Right cardiac atrium (tissue), 5 donors: ENCODE results near the gene RPL21. TPM values are rescaled to one million over a fixed set of nuclear protein-coding genes. Genes with fewer than 3 reads are reported as not detected.
"Not testable (repeated sequence)": the region's sequence is repeated elsewhere in the genome, so short reads cannot be mapped to it uniquely, and the experiment has no call there.

Experiments used
- ATAC-seq, 2 donors: fragments of 200-7000 bp; cut with Tn5 transposase; one replicate each; pipeline versions ENCODE4 v1.8.0 to v1.9.1; 2020; ENCODE audit warnings: moderate library complexity in 2 of 2, mild to moderate bottlenecking in 1 of 2
- DNase-seq, 3 donors: peaks; one replicate each; pipeline ENCODE4 v3.0.0-alpha.2; 2020
- H3K27ac ChIP-seq: one replicate; pipeline ENCODE4 v1.5.1; 2013; ENCODE audit warnings: mild to moderate bottlenecking, low read length, control low read depth, moderate library complexity
- H3K27me3 ChIP-seq: one replicate; pipeline ENCODE4 v1.6.1; 2013; ENCODE audit not compliant: control insufficient read depth, insufficient read depth
- H3K4me1 ChIP-seq: one replicate; pipeline ENCODE4 v1.6.1; 2013; ENCODE audit warnings: low read length; ENCODE audit not compliant: control insufficient read depth, insufficient read depth
- H3K4me3 ChIP-seq: one replicate; pipeline ENCODE4 v1.5.1; 2013; ENCODE audit warnings: low read length, control low read depth
- H3K9me3 ChIP-seq: one replicate; pipeline ENCODE4 v1.6.1; 2013; ENCODE audit warnings: low read length; ENCODE audit not compliant: control insufficient read depth
- whole genome bisulfite sequencing: extraction: QIAGEN DNeasy Blood & Tissue Kit; methylation state at CpG from one replicate; pipeline ENCODE4 v1.1.7; 2013; 5-methylcytosine and 5-hydroxymethylcytosine counted together
- intact Hi-C, 4 donors: fragments of 100-400 bp; cut with DNase I; formaldehyde crosslinking; loops; one replicate each; pipeline versions ENCODE4 v1.11.0 to v1.14.0; 2022 to 2023
- polyA plus RNA-seq: library from polyadenylated mRNA; stranded (reverse); fragments of 200-250 nt; gene quantifications from one replicate; pipeline ENCODE4 v1.2.3, GENCODE V29; 2013
- total RNA-seq, 4 donors: library from RNA; stranded (reverse); fragmentation: NEBNext Ultra II Directional; extraction: Animal tissue kit (Norgen Biotek cat#: 25700); gene quantifications; one replicate each; pipeline ENCODE4 v1.2.1, GENCODE V29; 2021
- donor health status: healthy with polysubstance abuse.
- donor health status: DM: no; HTN: yes; CAD: no.
- donor health status: DM: no; HTN: no; CAD: no.
- donor health status: DM: no; HTN: yes; CAD: no; lungs with severe emphysema.
- donor health status: DM: yes; HTN: yes; CAD: no.

Gene RPL21
- total and polyA plus RNA-seq, 5 donors, result 662 to 895 (median 811) TPM

DNA sequence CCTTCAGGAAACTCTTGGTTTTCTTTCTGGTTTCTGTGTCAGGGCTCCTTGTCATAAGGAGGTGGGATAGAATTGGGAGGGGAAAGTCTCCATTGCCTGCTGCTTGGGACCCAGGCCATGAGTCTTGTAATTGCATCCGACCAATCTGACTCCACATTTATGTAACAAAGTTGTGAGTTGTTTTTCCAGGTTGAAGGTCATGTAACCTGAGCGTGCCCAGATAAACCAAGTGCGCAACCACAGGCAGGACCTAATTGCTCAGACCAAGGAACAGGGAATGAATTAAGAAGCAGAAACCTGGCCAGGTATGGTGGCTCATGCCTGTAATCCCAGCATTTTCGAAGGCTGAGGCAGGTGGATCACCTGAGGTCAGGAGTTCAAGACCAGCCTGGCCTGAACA, 37.0 kb downstream of the RPL21 start:
- Histone ChIP-seq H3K27ac (no peak overlapping the region), H3K9me3 (no peaks in the 10 kb centered on the region), H3K4me1 (no peaks in the 10 kb centered on the region), H3K27me3 (no peaks in the 10 kb centered on the region), H3K4me3 (no peak overlapping the region)
- DNase-seq (no peak), ATAC-seq (no peak)
- 91% methylated on average over 4 of the region's 4 CpGs for WGBS
- intact Hi-C loops, result loop anchor here in 1 of 4 donors (5.0 kb wide), 1 partner anchor 46 kb away; no protein-coding TSS in a partner anchor

DNA sequence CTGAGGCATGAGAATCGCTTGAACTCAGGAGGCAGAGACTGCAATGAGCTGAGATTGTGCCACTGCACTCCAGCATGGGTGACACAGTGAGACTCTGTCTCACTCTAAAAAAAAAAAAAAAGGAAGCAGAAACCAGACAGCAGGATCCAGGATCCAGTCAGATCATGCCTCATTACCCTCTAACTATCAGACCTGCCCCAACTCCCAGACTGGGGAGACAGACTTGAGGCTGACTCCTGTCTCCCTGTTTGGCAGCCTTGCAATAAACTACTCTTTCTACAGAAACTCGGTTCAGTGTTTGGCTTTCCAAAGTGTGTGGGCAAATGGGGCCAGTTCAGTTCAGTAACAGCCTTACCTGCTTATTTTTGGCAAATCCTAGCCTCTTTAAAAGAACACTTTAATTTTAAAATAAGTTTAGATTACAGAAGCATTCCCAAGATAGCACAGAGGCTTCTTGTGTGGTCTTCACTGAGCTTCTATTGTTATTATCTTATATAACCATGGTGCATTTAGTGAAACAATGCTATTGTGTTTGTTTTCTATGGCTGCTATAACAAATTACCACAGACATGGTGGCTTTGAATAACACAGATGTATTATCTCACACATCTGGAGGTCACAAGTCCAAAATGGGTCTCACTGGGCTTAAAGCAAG, 37.8 kb downstream of the RPL21 start:
- DNase-seq (no peak), ATAC-seq (no peak)
- Histone ChIP-seq H3K27ac (no peak overlapping the region), H3K27me3 (no peaks in the 10 kb centered on the region), H3K4me1 (no peaks in the 10 kb centered on the region), H3K4me3 (no peak overlapping the region), H3K9me3 (no peaks in the 10 kb centered on the region)
- intact Hi-C loops, result loop anchor here in 1 of 4 donors (5.0 kb wide), 1 partner anchor 47 kb away; no protein-coding TSS in a partner anchor
- WGBS, result 71% methylated on average over 2 of the region's 2 CpGs

DNA sequence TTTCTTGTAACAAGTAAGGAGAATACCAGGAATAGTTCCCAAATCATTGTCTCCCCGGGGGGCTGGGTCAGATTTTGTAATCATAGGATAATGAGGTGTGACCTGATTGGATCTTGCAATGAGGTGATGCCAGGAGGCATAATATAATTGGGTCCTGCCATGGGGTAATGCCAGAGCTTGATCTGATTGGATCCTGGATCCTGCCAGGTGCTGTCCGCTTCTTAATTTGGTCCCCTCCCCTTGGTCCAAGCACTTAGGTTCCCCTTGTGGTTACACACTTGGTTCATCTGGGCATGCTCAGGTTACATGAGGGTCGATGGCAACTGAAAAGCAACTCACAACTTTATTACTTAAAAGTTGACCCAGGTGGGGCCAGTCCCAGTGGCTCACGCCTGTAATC, 39.4 kb downstream of the RPL21 start:
- no peak overlapping the region for H3K4me3 ChIP-seq
- no peak overlapping the region for H3K27ac ChIP-seq
- no peaks in the 10 kb centered on the region for H3K27me3 ChIP-seq
- no peaks in the 10 kb centered on the region for H3K9me3 ChIP-seq
- WGBS, result 88% methylated on average over 4 of the region's 4 CpGs
- intact Hi-C loops, result no loop called here
- ATAC-seq, result no peak
- no peak for DNase-seq
- H3K4me1 ChIP-seq, result no peaks in the 10 kb centered on the region

DNA sequence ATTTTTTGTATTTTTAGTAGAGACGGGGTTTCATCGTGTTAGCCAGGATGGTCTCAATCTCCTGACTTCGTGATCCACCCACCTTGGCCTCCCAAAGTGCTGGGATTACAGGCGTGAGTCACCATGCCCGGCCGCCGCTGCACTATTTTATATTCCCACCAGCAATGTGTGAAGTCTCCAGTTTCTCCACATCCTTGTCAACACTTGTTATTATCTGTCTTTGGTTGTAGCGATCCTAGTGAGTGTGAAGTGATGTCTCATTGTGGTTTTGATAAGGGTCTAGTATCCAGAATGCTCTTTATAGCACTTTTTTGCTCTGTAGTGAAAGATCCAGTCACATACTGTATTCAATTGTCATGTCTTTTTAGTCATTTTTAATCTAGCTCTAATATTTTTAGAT, 40.6 kb downstream of the RPL21 start:
- H3K27me3 ChIP-seq, H3K27ac ChIP-seq, DNase-seq, H3K9me3 ChIP-seq, intact Hi-C loops, H3K4me3 ChIP-seq, H3K4me1 ChIP-seq: not testable (repeated sequence)
- ATAC-seq, result peak in 1 of 2 donors; percentile 22
- 42% methylated on average over 8 of the region's 8 CpGs for WGBS

DNA sequence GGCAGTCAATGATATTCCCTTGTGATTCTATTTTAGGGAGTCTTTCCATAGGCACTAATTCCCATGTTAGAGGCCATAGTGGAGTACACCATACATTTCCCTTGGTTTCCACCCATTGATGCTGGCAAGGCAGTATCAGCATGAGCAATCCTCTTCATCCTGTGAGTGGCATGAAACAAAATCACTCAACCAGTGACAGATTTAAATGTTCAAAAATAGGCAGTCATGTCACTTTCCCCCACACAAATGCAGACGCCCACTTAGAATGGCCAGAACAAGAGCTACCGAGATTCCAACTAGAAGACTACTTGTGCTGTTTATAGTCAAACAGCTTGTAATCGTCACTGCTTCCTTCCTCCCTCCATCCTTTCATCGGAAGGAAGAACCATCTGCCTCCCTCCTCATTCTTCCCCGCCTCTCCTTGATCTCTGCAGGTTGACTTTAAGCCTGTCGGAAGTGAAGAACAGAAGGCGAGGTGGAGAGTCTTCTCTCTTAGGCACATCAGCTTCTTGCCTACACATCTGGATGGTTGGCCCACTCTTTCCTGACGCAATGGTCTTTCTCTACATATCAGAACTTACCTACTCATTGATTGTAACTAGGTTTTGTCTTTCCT, 41.8 kb downstream of the RPL21 start:
- Histone ChIP-seq H3K9me3 (no peaks in the 10 kb centered on the region), H3K27ac (no peak overlapping the region), H3K27me3 (no peaks in the 10 kb centered on the region), H3K4me1 (no peaks in the 10 kb centered on the region), H3K4me3 (no peak overlapping the region)
- ATAC-seq (no peak), DNase-seq (no peak)
- whole genome bisulfite sequencing, result 50% methylated on average over 8 of the region's 8 CpGs
- intact Hi-C loops, result no loop called here

DNA sequence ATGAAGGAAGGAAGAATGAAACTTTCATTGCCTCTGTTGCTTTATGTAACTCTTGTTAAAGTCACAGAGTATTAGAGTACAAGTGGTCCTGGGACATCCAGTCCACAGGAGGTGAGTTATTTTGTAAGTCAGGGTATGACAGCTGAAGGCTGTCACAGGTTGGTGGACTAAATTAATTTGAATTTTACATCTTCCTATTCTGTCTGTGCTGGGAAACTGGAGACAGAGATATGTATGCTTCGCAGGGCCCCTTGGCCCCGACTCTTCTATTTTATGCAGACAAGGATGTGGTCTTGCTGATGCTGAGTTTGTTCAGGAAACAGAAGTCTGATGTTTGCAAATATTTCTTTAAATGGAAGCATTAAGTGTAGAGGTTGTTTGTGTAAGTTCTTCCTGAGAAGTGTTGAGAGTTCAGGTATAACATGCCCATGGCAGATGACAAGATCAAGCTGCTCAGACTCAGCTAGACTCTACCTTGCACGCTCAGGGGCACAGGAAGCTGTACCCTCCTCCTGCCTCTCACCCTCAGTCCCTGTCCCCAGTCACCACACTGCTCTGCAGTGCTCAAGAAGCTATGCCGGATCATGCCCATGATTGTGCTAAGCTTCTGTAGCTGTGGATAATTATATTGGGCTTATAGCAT, 42.6 kb downstream of the RPL21 start:
- H3K27me3 ChIP-seq, result no peaks in the 10 kb centered on the region
- H3K4me3 ChIP-seq, result no peak overlapping the region
- DNase-seq (no peak), ATAC-seq (no peak)
- no peaks in the 10 kb centered on the region for H3K4me1 ChIP-seq
- no peaks in the 10 kb centered on the region for H3K9me3 ChIP-seq
- intact Hi-C loops, result no loop called here
- H3K27ac ChIP-seq, result no peak overlapping the region
- 75% methylated on average over 4 of the region's 4 CpGs for WGBS

DNA sequence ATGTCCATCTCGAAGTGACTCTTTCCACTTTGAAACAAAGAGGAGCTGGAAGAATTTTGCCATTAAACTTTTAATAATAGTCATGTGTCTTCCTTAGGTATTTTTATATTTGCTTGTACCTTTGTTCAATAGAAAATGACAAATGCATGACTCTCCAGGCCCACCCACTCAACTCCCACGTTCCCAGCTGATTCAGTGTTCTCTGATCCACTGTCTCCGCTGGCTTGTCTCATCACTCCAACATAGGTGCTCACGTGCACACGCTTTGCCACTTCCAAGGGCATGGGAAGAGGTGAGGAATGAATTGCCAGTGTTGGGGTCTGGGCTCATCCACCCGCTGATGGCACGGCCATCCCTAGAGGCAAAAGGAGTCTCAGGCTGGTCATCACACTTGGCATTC, 43.7 kb downstream of the RPL21 start:
- WGBS, result 82% methylated on average over 7 of the region's 7 CpGs
- intact Hi-C loops, result no loop called here
- DNase-seq (no peak), ATAC-seq (no peak)
- no peaks in the 10 kb centered on the region for H3K9me3 ChIP-seq
- H3K4me1 ChIP-seq, result no peaks in the 10 kb centered on the region
- no peak overlapping the region for H3K4me3 ChIP-seq
- H3K27ac ChIP-seq, result no peak overlapping the region
- H3K27me3 ChIP-seq, result no peaks in the 10 kb centered on the region

DNA sequence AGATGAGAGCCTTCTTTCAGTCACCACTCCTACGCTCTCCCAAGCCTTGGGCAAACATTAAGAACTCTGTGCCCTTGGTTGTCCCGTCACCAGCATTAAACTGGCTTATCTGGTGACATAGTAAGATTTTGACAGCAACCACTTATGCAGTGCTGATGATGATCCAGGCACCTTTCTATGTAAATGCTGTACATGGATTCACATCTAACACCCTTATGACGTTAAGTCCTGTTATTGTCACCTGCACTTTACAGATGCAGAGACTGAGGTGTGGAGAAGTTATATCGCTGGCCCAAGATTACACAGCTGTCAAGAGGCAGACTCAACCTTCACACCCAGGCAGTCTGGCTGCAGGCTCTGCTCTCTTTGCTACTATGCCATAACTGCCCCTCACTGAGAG, 44.3 kb downstream of the RPL21 start:
- 55% methylated on average over 4 of the region's 4 CpGs for WGBS
- intact Hi-C loops, result no loop called here
- Histone ChIP-seq H3K9me3 (no peaks in the 10 kb centered on the region), H3K4me3 (no peak overlapping the region), H3K27ac (no peak overlapping the region), H3K4me1 (no peaks in the 10 kb centered on the region), H3K27me3 (no peaks in the 10 kb centered on the region)
- ATAC-seq (peak; percentile 83), DNase-seq (no peak)

DNA sequence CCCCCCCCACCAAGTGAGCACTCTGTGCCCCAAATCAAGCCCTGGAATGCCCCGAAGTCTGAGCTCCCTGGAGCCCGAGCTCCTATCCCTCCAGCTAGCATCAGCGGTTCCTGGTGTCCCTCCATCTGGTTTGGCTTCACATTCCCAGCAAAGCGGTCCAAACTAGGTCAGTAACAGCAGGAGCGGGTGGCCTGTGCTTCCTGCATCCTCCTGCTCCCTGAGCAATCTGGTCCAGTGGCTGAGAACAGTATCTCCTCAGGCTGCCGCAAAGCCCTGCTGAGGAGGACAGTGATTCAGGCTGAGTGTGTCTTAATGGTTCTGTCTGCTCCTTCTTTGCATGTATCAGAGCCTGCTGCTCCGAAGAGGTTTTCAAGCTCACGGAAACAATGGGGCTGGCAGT, 45.1 kb downstream of the RPL21 start:
- Histone ChIP-seq H3K4me1 (no peaks in the 10 kb centered on the region), H3K4me3 (no peak overlapping the region), H3K9me3 (no peaks in the 10 kb centered on the region), H3K27me3 (no peaks in the 10 kb centered on the region), H3K27ac (no peak overlapping the region)
- intact Hi-C loops, result no loop called here
- ATAC-seq (no peak), DNase-seq (no peak)
- 84% methylated on average over 8 of the region's 8 CpGs for WGBS

DNA sequence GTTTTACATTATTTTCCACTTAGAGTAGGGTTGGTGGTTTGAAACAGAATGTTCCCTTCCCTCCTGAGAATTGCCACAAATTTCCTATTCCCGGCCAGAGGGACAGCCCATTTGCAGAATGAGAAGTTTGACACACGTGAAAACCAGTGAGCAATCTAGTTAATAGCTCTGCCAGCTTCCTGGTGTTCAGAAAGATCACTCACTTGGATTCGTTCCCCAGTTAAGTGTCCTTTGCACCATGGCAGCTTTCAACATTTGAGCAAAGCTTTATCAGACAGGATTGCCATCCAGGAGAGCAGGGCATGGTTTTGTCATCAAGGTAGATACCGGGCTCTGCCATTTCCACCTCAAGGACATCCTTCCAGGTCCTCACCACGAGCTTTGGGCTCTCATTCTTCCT, 47.5 kb downstream of the RPL21 start:
- no peak overlapping the region for H3K27ac ChIP-seq
- peak in 1 of 2 donors; percentile 30 for ATAC-seq
- intact Hi-C loops, result no loop called here

DNA sequence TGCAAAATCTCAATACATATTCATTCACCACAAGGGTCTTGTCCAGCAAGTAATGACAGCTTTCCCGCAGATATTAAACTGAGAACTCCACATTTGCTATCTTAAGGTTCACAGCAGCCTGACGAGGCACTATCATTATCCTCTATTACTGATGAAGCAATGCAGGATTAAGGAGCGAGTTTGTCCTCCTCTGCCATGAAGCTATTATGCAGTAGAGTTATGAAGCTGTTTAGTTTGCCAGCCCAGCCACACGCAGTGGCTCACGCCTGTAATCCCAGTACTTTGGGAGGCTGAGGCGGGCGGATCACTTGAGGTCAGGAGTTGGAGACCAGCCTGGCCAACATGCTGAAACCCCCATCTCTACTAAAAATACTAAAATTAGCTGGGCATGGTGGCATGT, 49.0 kb downstream of the RPL21 start:
- WGBS, result 55% methylated on average over 7 of the region's 7 CpGs
- H3K9me3 ChIP-seq, DNase-seq, H3K4me3 ChIP-seq, H3K4me1 ChIP-seq, H3K27me3 ChIP-seq, H3K27ac ChIP-seq, ATAC-seq, intact Hi-C loops: not testable (repeated sequence)

More for the DNA sequence above, 47.5 kb downstream of the RPL21 start:
- no peaks in the 10 kb centered on the region for H3K27me3 ChIP-seq
- no peak for DNase-seq
- H3K9me3 ChIP-seq, result no peaks in the 10 kb centered on the region
- 53% methylated on average over 5 of the region's 5 CpGs for WGBS
- H3K4me3 ChIP-seq, result no peak overlapping the region
- no peaks in the 10 kb centered on the region for H3K4me1 ChIP-seq
